Mesenchymal stem cell (in vitro differentiated cells and primary cell): Measurements from ENCODE around the gene HCRTR2.

Source experiments
- DNase-seq: peaks from one replicate; pipeline ENCODE4 v3.0.0-alpha.2; 2013
- H2AFZ ChIP-seq: one replicate; pipeline ENCODE4 v1.6.1; 2013; ENCODE audit warnings: low read depth, mild to moderate bottlenecking, control low read depth, inconsistent platforms, low read length, moderate library complexity
- H2AK5ac ChIP-seq: 2 replicates; pipeline ENCODE4 v1.6.1; 2013; ENCODE audit warnings: low read length, moderate library complexity, mild to moderate bottlenecking, inconsistent platforms; ENCODE audit not compliant: severe bottlenecking
- H2BK120ac ChIP-seq: one replicate; pipeline ENCODE4 v1.6.1; 2013; ENCODE audit warnings: low read depth, mild to moderate bottlenecking, inconsistent platforms, low read length, moderate library complexity
- H2BK12ac ChIP-seq, 2 experiments: one replicate each; pipeline ENCODE4 v1.6.1; 2013; ENCODE audit warnings: inconsistent platforms in 2 of 2, low read length in 2 of 2, mild to moderate bottlenecking in 2 of 2, moderate library complexity in 2 of 2, control low read depth in 1 of 2
- H2BK15ac ChIP-seq: one replicate; pipeline ENCODE4 v1.6.1; 2013; ENCODE audit warnings: mild to moderate bottlenecking, low read depth, inconsistent platforms; ENCODE audit not compliant: poor library complexity, severe bottlenecking
- H2BK5ac ChIP-seq: 2 replicates; pipeline ENCODE4 v1.6.1; 2013; ENCODE audit warnings: low read depth, mild to moderate bottlenecking, low read length, control low read depth, inconsistent platforms; ENCODE audit not compliant: poor library complexity, severe bottlenecking
- H3K14ac ChIP-seq, 2 experiments: one replicate each; pipeline ENCODE4 v1.6.1; 2013; ENCODE audit warnings: inconsistent platforms in 2 of 2, low read length in 2 of 2, control low read depth in 1 of 2, mild to moderate bottlenecking in 1 of 2, moderate library complexity in 1 of 2
- H3K18ac ChIP-seq, 2 experiments: one replicate each; pipeline ENCODE4 v1.6.1; 2013; ENCODE audit warnings: inconsistent platforms in 2 of 2, low read length in 2 of 2, control low read depth in 1 of 2, low read depth in 1 of 2, mild to moderate bottlenecking in 1 of 2
- H3K23ac ChIP-seq, 2 experiments: one replicate each; pipeline ENCODE4 v1.6.1; 2013; ENCODE audit warnings: inconsistent platforms in 2 of 2, low read length in 2 of 2, mild to moderate bottlenecking in 2 of 2, moderate library complexity in 2 of 2, control low read depth in 1 of 2
- H3K27ac ChIP-seq: 2 replicates; pipeline ENCODE4 v1.5.1; 2013; ENCODE audit warnings: mild to moderate bottlenecking, moderate library complexity, low read length, control low read depth, inconsistent platforms; ENCODE audit not compliant: poor library complexity, severe bottlenecking
- H3K27me3 ChIP-seq, 2 experiments: 2 replicates each; pipeline versions ENCODE4 v1.6.1 to v1.7.0; 2013; ENCODE audit warnings: low read length in 2 of 2, mild to moderate bottlenecking in 2 of 2, moderate library complexity in 2 of 2, control low read depth in 1 of 2, inconsistent platforms in 1 of 2; ENCODE audit not compliant: control insufficient read depth in 1 of 2, insufficient read depth in 1 of 2
- H3K36me3 ChIP-seq, 2 experiments: 2 replicates each; pipeline versions ENCODE4 v1.6.1 to v1.7.0; 2013; ENCODE audit warnings: low read length in 2 of 2, control low read depth in 1 of 2, inconsistent platforms in 1 of 2, low read depth in 1 of 2, mild to moderate bottlenecking in 1 of 2; ENCODE audit not compliant: insufficient read depth in 2 of 2, control insufficient read depth in 1 of 2
- H3K4ac ChIP-seq, 2 experiments: one replicate each; pipeline ENCODE4 v1.6.1; 2013; ENCODE audit warnings: inconsistent platforms in 2 of 2, low read length in 2 of 2, mild to moderate bottlenecking in 2 of 2, moderate library complexity in 2 of 2, control low read depth in 1 of 2, low read depth in 1 of 2
- H3K4me1 ChIP-seq: 2 replicates; pipeline ENCODE4 v1.6.1; 2013; ENCODE audit warnings: low read depth, low read length, control low read depth; ENCODE audit not compliant: control insufficient read depth, insufficient read depth
- H3K4me2 ChIP-seq: 2 replicates; pipeline ENCODE4 v1.6.1; 2013; ENCODE audit warnings: low read length, mild to moderate bottlenecking, inconsistent platforms; ENCODE audit not compliant: poor library complexity, severe bottlenecking
- H3K4me3 ChIP-seq, 2 experiments: 2 replicates each; pipeline versions ENCODE4 v1.5.1 to v1.7.0; 2013; ENCODE audit warnings: low read length in 2 of 2, mild to moderate bottlenecking in 2 of 2, control low read depth in 1 of 2, low read depth in 1 of 2; ENCODE audit not compliant: insufficient read depth in 1 of 2
- H3K79me1 ChIP-seq: replicated peaks from 2 replicates; pipeline ENCODE4 v1.6.1; 2013; ENCODE audit warnings: mild to moderate bottlenecking, control low read depth, low read length, inconsistent platforms; ENCODE audit not compliant: poor library complexity, severe bottlenecking
- H3K9ac ChIP-seq: 2 replicates; pipeline ENCODE4 v1.7.0; 2013; ENCODE audit warnings: mild to moderate bottlenecking, low read length, moderate library complexity
- H3K9me3 ChIP-seq: 2 replicates; pipeline ENCODE4 v1.7.0; 2013; ENCODE audit warnings: mild to moderate bottlenecking, low read length; ENCODE audit not compliant: control insufficient read depth
- H4K8ac ChIP-seq: one replicate; pipeline ENCODE4 v1.6.1; 2013; ENCODE audit warnings: inconsistent platforms, mild to moderate bottlenecking, low read length, moderate library complexity
- H4K91ac ChIP-seq: one replicate; pipeline ENCODE4 v1.6.1; 2013; ENCODE audit warnings: mild to moderate bottlenecking, low read length, inconsistent platforms
- WGBS: methylation state at CpG from one replicate; pipeline ENCODE4 v1.1.7; 2013; ENCODE audit warnings: mixed read lengths; 5-methylcytosine and 5-hydroxymethylcytosine counted together

The HCRTR2 gene

DNA sequence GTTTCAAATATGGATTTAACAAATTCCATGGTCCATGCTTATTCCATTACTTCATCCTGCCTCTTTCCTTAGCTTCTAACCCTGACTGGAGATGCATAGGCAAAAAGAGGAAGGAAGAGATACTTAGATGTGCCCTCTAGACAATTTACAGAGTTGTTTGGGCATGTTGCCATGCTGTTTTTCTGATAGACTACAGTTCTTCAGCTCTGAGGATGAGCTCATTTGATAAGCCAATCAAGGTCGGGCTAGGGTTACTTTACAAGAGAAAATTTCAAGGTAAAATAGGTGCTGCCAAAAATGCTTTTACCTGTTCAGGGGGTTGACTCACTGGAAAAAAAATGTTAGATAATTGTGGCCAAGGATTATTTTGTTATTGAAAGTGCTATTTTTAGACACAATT is 5.9 kb downstream of the HCRTR2 start:
- H3K14ac ChIP-seq = no peak overlapping the region
- H3K18ac ChIP-seq = no peak overlapping the region
- no peak overlapping the region for H2BK120ac ChIP-seq
- H3K23ac ChIP-seq = no peak overlapping the region
- H3K4me2 ChIP-seq = no peak overlapping the region
- H3K36me3 ChIP-seq = no peaks in the 10 kb centered on the region
- no peak for DNase-seq
- no peak overlapping the region for H4K8ac ChIP-seq
- H2BK5ac ChIP-seq = no peak overlapping the region
- no peaks in the 10 kb centered on the region for H3K4me1 ChIP-seq
- H2BK12ac ChIP-seq = no peak overlapping the region
- H3K9me3 ChIP-seq = no peaks in the 10 kb centered on the region
- H3K9ac ChIP-seq = no peak overlapping the region
- WGBS = 75% methylated on average over 1 of the region's 1 CpG
- H3K27me3 ChIP-seq = peaks cover 8 to 15% of the 10 kb centered on the region in 2 experiments
- H3K79me1 ChIP-seq = no peaks in the 10 kb centered on the region
- no peak overlapping the region for H3K4ac ChIP-seq
- H3K27ac ChIP-seq = no peak overlapping the region
- H3K4me3 ChIP-seq = no peak overlapping the region
- no peak overlapping the region for H2AK5ac ChIP-seq
- H4K91ac ChIP-seq = no peak overlapping the region
- no peak overlapping the region for H2AFZ ChIP-seq
- H2BK15ac ChIP-seq = no peak overlapping the region

DNA sequence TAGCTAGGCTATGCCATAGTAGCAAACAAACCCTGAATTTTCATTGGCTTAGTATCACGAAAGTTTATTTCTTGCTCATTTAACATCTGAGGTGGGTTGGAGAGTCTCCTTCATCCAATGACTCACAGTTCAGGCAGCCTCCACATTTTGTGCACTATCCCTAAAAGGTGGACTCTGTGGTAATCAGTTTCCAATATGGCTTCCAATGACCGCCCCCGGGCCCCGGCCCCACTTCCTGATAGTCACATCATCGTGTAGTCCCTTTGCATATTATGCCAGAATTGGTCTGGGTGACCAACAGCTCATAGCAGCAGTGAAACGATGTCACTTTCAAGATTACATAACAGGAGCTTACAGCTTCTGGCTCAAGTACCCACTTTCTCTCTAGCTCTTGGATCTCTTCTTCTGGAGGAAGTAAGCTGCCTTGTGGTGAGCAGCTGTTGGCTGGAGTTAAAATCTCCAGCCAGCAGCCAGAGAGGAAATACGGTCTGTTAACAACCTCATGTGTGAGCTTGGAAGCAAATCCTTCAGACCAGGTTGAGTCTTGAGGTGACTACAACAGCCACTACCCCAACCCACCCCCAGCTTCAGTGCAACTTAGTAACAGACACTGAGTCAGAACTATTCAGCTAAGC is 7.8 kb downstream of the HCRTR2 start:
- no peak overlapping the region for H4K91ac ChIP-seq
- H4K8ac ChIP-seq = no peak overlapping the region
- H3K9me3 ChIP-seq = no peaks in the 10 kb centered on the region
- H3K4me1 ChIP-seq = no peaks in the 10 kb centered on the region
- H2BK15ac ChIP-seq = no peak overlapping the region
- no peak overlapping the region for H3K27ac ChIP-seq
- H3K9ac ChIP-seq = no peak overlapping the region
- no peak overlapping the region for H3K4ac ChIP-seq
- no peak for DNase-seq
- H3K23ac ChIP-seq = no peak overlapping the region
- no peaks in the 10 kb centered on the region for H3K36me3 ChIP-seq
- H3K4me3 ChIP-seq = no peak overlapping the region
- H3K27me3 ChIP-seq = no peaks in the 10 kb centered on the region
- no peak overlapping the region for H2AK5ac ChIP-seq
- H3K4me2 ChIP-seq = no peak overlapping the region
- 80% methylated on average over 7 of the region's 7 CpGs for WGBS
- H2BK5ac ChIP-seq = no peak overlapping the region
- H3K79me1 ChIP-seq = no peaks in the 10 kb centered on the region
- no peak overlapping the region for H2BK12ac ChIP-seq
- no peak overlapping the region for H2AFZ ChIP-seq
- no peak overlapping the region for H2BK120ac ChIP-seq
- no peak overlapping the region for H3K14ac ChIP-seq
- H3K18ac ChIP-seq = no peak overlapping the region

DNA sequence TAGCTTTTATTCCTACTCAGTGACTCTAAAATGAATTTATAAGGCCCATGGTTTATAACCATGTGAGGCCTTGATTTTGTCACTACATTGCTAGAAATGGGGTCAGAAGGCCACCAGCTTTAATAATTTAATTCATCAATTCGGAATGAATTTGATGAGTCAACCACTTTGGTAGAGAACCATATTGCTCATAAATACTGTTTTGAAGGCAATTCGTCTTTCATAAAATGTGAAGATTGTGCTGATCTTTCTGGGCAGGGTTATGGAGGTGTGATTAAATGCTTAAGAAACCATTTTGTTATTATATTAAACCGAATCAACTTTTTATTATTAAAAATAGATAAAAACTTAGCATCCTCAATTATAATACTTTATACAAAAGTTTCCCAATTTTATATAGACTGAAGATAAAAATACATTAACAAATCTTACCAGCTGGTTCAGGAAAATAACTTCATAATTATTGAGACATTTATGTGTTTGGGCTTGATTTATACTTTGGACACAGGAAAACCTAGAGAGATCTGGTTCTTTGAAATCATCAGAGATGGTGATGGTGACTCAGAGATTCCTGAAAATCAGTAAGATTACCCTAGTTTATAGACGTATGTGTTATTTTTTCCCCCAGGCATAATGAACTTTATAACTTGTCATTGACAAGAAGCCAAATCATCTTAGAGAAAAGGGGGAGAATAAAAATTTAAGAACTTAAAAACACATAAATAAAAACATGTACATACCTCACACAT is 10.6 kb downstream of the HCRTR2 start:
- Histone ChIP-seq H2AFZ (no peak overlapping the region), H2BK12ac (no peak overlapping the region), H3K18ac (no peak overlapping the region), H2AK5ac (no peak overlapping the region), H3K4me3 (no peak overlapping the region), H3K27ac (no peak overlapping the region), H3K23ac (no peak overlapping the region), H3K4me2 (no peak overlapping the region), H3K9me3 (no peaks in the 10 kb centered on the region), H3K4ac (no peak overlapping the region), H3K4me1 (no peaks in the 10 kb centered on the region), H2BK15ac (no peak overlapping the region), H2BK120ac (no peak overlapping the region), H4K8ac (no peak overlapping the region), H3K36me3 (no peaks in the 10 kb centered on the region), H3K14ac (no peak overlapping the region), H3K79me1 (no peaks in the 10 kb centered on the region), H2BK5ac (no peak overlapping the region), H3K27me3 (no peaks in the 10 kb centered on the region), H4K91ac (no peak overlapping the region), H3K9ac (no peak overlapping the region)
- 91% methylated on average over 1 of the region's 4 CpGs for WGBS
- DNase-seq = no peak

DNA sequence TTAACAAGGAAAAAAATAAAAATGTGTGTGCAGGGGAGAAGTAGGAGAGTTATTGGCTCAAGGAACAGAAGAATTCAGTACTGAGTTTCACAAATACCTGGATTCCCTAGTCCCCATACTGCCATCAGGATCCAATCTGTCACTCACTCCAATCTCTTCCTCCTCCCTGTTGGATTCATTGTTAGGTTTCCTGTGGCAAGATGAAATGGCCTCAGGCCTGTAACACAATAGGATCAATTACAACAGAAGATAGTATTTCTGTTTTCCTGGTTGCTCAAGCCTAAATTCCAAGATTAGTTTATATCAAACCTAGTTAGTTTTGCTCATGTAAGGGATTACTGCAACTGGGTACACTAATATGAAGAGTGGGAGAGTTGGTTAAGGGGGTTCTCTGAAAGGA is 24.4 kb downstream of the HCRTR2 start:
- H3K79me1 ChIP-seq = no peaks in the 10 kb centered on the region
- H3K23ac ChIP-seq = no peak overlapping the region
- no peak overlapping the region for H2BK15ac ChIP-seq
- H3K14ac ChIP-seq = no peak overlapping the region
- H2AK5ac ChIP-seq = no peak overlapping the region
- H4K8ac ChIP-seq = no peak overlapping the region
- no peak overlapping the region for H3K4ac ChIP-seq
- no peak overlapping the region for H3K27ac ChIP-seq
- no peaks in the 10 kb centered on the region for H3K36me3 ChIP-seq
- H4K91ac ChIP-seq = no peak overlapping the region
- DNase-seq = no peak
- H3K9me3 ChIP-seq = no peaks in the 10 kb centered on the region
- H2BK12ac ChIP-seq = no peak overlapping the region
- H3K4me1 ChIP-seq = no peaks in the 10 kb centered on the region
- no peak overlapping the region for H2BK120ac ChIP-seq
- no peak overlapping the region for H2BK5ac ChIP-seq
- H3K4me2 ChIP-seq = no peak overlapping the region
- no peak overlapping the region for H3K4me3 ChIP-seq
- H3K27me3 ChIP-seq = no peaks in the 10 kb centered on the region
- H3K9ac ChIP-seq = no peak overlapping the region
- H3K18ac ChIP-seq = no peak overlapping the region
- H2AFZ ChIP-seq = no peak overlapping the region
